ENCODE results near the gene SGTB.

DNA sequence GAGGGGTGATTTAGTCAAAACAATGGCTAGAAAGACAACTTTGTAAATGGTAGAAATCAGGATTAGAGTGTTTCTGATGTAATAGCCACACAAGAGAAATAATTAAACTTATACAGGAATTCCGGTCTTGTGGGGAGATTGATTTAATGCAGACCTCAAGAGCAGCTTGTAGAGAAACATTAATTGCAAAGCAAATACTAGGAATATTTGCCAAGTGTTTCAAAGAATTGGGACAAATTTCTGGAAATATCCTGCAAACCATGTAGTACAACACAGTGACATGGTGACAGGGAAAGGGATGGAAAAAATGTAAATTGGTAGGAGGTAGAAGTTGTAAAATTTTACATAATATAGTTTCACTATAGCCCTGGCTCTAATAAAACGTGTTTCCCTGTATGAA is 29.0 kb upstream of the SGTB start:
- TF ChIP-seq, protein P1, sequence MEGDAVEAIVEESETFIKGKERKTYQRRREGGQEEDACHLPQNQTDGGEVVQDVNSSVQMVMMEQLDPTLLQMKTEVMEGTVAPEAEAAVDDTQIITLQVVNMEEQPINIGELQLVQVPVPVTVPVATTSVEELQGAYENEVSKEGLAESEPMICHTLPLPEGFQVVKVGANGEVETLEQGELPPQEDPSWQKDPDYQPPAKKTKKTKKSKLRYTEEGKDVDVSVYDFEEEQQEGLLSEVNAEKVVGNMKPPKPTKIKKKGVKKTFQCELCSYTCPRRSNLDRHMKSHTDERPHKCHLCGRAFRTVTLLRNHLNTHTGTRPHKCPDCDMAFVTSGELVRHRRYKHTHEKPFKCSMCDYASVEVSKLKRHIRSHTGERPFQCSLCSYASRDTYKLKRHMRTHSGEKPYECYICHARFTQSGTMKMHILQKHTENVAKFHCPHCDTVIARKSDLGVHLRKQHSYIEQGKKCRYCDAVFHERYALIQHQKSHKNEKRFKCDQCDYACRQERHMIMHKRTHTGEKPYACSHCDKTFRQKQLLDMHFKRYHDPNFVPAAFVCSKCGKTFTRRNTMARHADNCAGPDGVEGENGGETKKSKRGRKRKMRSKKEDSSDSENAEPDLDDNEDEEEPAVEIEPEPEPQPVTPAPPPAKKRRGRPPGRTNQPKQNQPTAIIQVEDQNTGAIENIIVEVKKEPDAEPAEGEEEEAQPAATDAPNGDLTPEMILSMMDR (IDR thresholded peaks at IDR 0.05; ENCODE audit: low read depth, low read length) = no peak
- no peak for TF ChIP-seq EZH2phosphoT487 (IDR thresholded peaks at IDR 0.05; ENCODE audit: low read depth)
